H9 (cell line): ENCODE data around the gene TRABD2B. TPM values are rescaled to one million over a fixed set of nuclear protein-coding genes. Genes with fewer than 3 reads are reported as not detected.

Experiments used
- DNase-seq: peaks from one replicate; pipeline ENCODE4 v3.0.0-alpha.2; 2017
- H2AFZ ChIP-seq: one replicate; pipeline ENCODE4 v1.6.1; 2013; ENCODE audit warnings: mild to moderate bottlenecking, low read length, control low read depth, moderate library complexity
- H2AK5ac ChIP-seq: 2 replicates; pipeline ENCODE4 v1.6.1; 2013; ENCODE audit warnings: low read length, control low read depth, mixed read lengths; ENCODE audit not compliant: insufficient read length
- H2BK120ac ChIP-seq: one replicate; pipeline ENCODE4 v1.6.1; 2013; ENCODE audit warnings: low read depth, mild to moderate bottlenecking, low read length, control low read depth, inconsistent platforms; ENCODE audit not compliant: poor library complexity, severe bottlenecking
- H2BK12ac ChIP-seq: 2 replicates; pipeline ENCODE4 v1.6.1; 2013; ENCODE audit warnings: low read length, control low read depth, mixed read lengths, low read depth; ENCODE audit not compliant: insufficient read length
- H2BK15ac ChIP-seq: 2 replicates; pipeline ENCODE4 v1.6.1; 2013; ENCODE audit warnings: low read depth, low read length, control low read depth
- H2BK20ac ChIP-seq: one replicate; pipeline ENCODE4 v1.6.1; 2013; ENCODE audit warnings: low read depth, mild to moderate bottlenecking, low read length, control low read depth, inconsistent platforms; ENCODE audit not compliant: poor library complexity, severe bottlenecking
- H2BK5ac ChIP-seq: 2 replicates; pipeline ENCODE4 v1.6.1; 2013; ENCODE audit warnings: low read length, control low read depth, mixed read lengths; ENCODE audit not compliant: insufficient read length
- H3K14ac ChIP-seq: 2 replicates; pipeline ENCODE4 v1.6.1; 2013; ENCODE audit warnings: low read length, control low read depth; ENCODE audit not compliant: insufficient read depth
- H3K18ac ChIP-seq: 2 replicates; pipeline ENCODE4 v1.6.1; 2013; ENCODE audit warnings: low read depth, mild to moderate bottlenecking, mixed read lengths, low read length, control low read depth; ENCODE audit not compliant: insufficient read length
- H3K23ac ChIP-seq: 2 replicates; pipeline ENCODE4 v1.6.1; 2013; ENCODE audit warnings: low read length, control low read depth, mixed read lengths, low read depth; ENCODE audit not compliant: insufficient read length
- H3K23me2 ChIP-seq: 2 replicates; pipeline ENCODE4 v1.6.1; 2013; ENCODE audit warnings: low read depth, mild to moderate bottlenecking, mixed read lengths, low read length, control low read depth; ENCODE audit not compliant: insufficient read length, poor library complexity, severe bottlenecking
- H3K27ac ChIP-seq: 2 replicates; pipeline ENCODE4 v1.5.1; 2013; ENCODE audit warnings: low read length, control low read depth, mixed read lengths, low read depth; ENCODE audit not compliant: insufficient read length
- H3K27me3 ChIP-seq: 2 replicates; pipeline ENCODE4 v1.6.1; 2013; ENCODE audit warnings: low read length, control low read depth, inconsistent platforms; ENCODE audit not compliant: insufficient read depth
- H3K4ac ChIP-seq: 2 replicates; pipeline ENCODE4 v1.6.1; 2013; ENCODE audit warnings: low read depth, mild to moderate bottlenecking, control low read depth, inconsistent platforms, low read length, moderate library complexity
- H3K4me1 ChIP-seq: 2 replicates; pipeline ENCODE4 v1.6.1; 2013; ENCODE audit warnings: low read length, control low read depth, inconsistent platforms; ENCODE audit not compliant: insufficient read depth
- H3K4me2 ChIP-seq: 2 replicates; pipeline ENCODE4 v1.6.1; 2013; ENCODE audit warnings: low read length, control low read depth, mixed read lengths; ENCODE audit not compliant: insufficient read length, insufficient read depth
- H3K56ac ChIP-seq: 2 replicates; pipeline ENCODE4 v1.6.1; 2013; ENCODE audit warnings: low read depth, mild to moderate bottlenecking, mixed read lengths, low read length, control low read depth; ENCODE audit not compliant: insufficient read length
- H3K79me1 ChIP-seq: 2 replicates; pipeline ENCODE4 v1.6.1; 2013; ENCODE audit warnings: low read depth, mild to moderate bottlenecking, moderate library complexity, low read length, control low read depth, inconsistent platforms; ENCODE audit not compliant: insufficient read depth, poor library complexity, severe bottlenecking
- H3K79me2 ChIP-seq: 2 replicates; pipeline ENCODE4 v1.6.1; 2013; ENCODE audit warnings: low read length, control low read depth, inconsistent platforms; ENCODE audit not compliant: insufficient read depth
- H3K9ac ChIP-seq: 2 replicates; pipeline ENCODE4 v1.6.1; 2013; ENCODE audit warnings: low read length, control low read depth, mixed read lengths; ENCODE audit not compliant: insufficient read length; ENCODE audit errors: extremely low read depth
- H3K9me3 ChIP-seq: one replicate; pipeline ENCODE4 v1.6.1; 2013; ENCODE audit warnings: low read depth, low read length, inconsistent platforms; ENCODE audit not compliant: control insufficient read depth
- H3T11ph ChIP-seq: one replicate; pipeline ENCODE4 v1.6.1; 2013; ENCODE audit warnings: mild to moderate bottlenecking, low read length, control low read depth, inconsistent platforms
- H4K20me1 ChIP-seq: one replicate; pipeline ENCODE4 v1.6.1; 2013; ENCODE audit not compliant: control insufficient read depth, insufficient read length, insufficient read depth
- H4K5ac ChIP-seq: 2 replicates; pipeline ENCODE4 v1.6.1; 2013; ENCODE audit warnings: low read depth, mild to moderate bottlenecking, mixed read lengths, low read length, control low read depth; ENCODE audit not compliant: insufficient read length
- H4K8ac ChIP-seq: replicated peaks from 2 replicates; pipeline ENCODE4 v1.6.1; 2013; ENCODE audit warnings: low read length, control low read depth, mixed read lengths, low read depth; ENCODE audit not compliant: insufficient read length
- H4K91ac ChIP-seq: 2 replicates; pipeline ENCODE4 v1.6.1; 2013; ENCODE audit warnings: low read depth, mild to moderate bottlenecking, moderate library complexity, mixed read lengths, low read length, control low read depth; ENCODE audit not compliant: insufficient read length
- H3K27ac Mint-ChIP-seq, 3 experiments: 2 replicates in 2 of 3; 3 replicates in 1 of 3; pipeline ENCODE4 v1.8.0; 2020 to 2021; ENCODE audit warnings: mixed read lengths in 3 of 3, mild to moderate bottlenecking in 1 of 3, moderate library complexity in 1 of 3
- H3K27me3 Mint-ChIP-seq: 2 replicates; pipeline ENCODE4 v1.8.0; 2021; ENCODE audit warnings: low read depth, mild to moderate bottlenecking, moderate library complexity, mixed read lengths
- H3K36me3 Mint-ChIP-seq, 3 experiments: 2 replicates in 2 of 3; 3 replicates in 1 of 3; pipeline ENCODE4 v1.8.0; 2020 to 2021; ENCODE audit warnings: low read depth in 3 of 3, mixed read lengths in 3 of 3; ENCODE audit not compliant: insufficient read depth in 1 of 3
- H3K4me1 Mint-ChIP-seq, 2 experiments: 2 replicates each; pipeline ENCODE4 v1.8.0; 2020; ENCODE audit warnings: mixed read lengths in 2 of 2
- H3K4me3 Mint-ChIP-seq, 2 experiments: 2 replicates in 1 of 2; 3 replicates in 1 of 2; pipeline ENCODE4 v1.8.0; 2020 to 2021; ENCODE audit warnings: mild to moderate bottlenecking in 2 of 2, mixed read lengths in 2 of 2, moderate library complexity in 1 of 2
- H3K9me3 Mint-ChIP-seq, 2 experiments: 2 replicates in 1 of 2; 3 replicates in 1 of 2; pipeline ENCODE4 v1.8.0; 2020; ENCODE audit warnings: mild to moderate bottlenecking in 2 of 2, mixed read lengths in 2 of 2, moderate library complexity in 1 of 2
- CTCF ChIP-seq: fragments of 200-600 bp; sonication (generic); conservative IDR thresholded peaks from 3 replicates; pipeline ENCODE4 v1.8.0; 2021; ENCODE audit warnings: antibody characterized with exemption, mild to moderate bottlenecking
- WGBS: extraction: QIAGEN DNeasy Blood & Tissue Kit; methylation state at CpG from one replicate; pipeline ENCODE4 v1.1.7; 2013; ENCODE audit warnings: missing lambda C conversion rate, low lambda C conversion rate, mixed read lengths; ENCODE audit not compliant: insufficient read length; ENCODE audit errors: extremely low coverage; 5-methylcytosine and 5-hydroxymethylcytosine counted together
- total RNA-seq: library from RNA; stranded (reverse); gene quantifications from 2 replicates; pipeline ENCODE4 v1.2.1, GENCODE V29; 2021

The TRABD2B gene
- total RNA-seq, 1 experiment from 2014 or later: 2.3 TPM

- no peak overlapping the region for H2AFZ ChIP-seq
- H3K4ac ChIP-seq: no peak overlapping the region
- H3T11ph ChIP-seq: no peak overlapping the region
- H3K14ac ChIP-seq: no peak overlapping the region
- Mint-ChIP-seq H3K9me3 (no peaks in the 10 kb centered on the region), H3K27me3 (peaks cover 27% of the 10 kb centered on the region), H3K27ac (no peak overlapping the region), H3K36me3 (no peaks in the 10 kb centered on the region; a peak in 1 of 7 replicates), H3K4me1 (peaks cover 59 to 78% of the 10 kb centered on the region in 2 experiments), H3K4me3 (no peak overlapping the region)
- no peak overlapping the region for H3K4me2 ChIP-seq
- DNase-seq: no peak
- no peak overlapping the region for H2BK12ac ChIP-seq
- H4K20me1 ChIP-seq: no peaks in the 10 kb centered on the region
- H3K56ac ChIP-seq: no peak overlapping the region
- WGBS: no CpG with 5 or more reads among the region's 6 CpGs
- H3K27me3 ChIP-seq: no peaks in the 10 kb centered on the region
- H3K9ac ChIP-seq: no peak overlapping the region
- H3K23ac ChIP-seq: no peak overlapping the region
- H3K79me2 ChIP-seq: no peaks in the 10 kb centered on the region
- no peak overlapping the region for H4K8ac ChIP-seq
- no peak overlapping the region for H3K27ac ChIP-seq
- H2BK20ac ChIP-seq: no peak overlapping the region
- no peaks in the 10 kb centered on the region; the same call in 1 of the 2 replicates for H3K4me1 ChIP-seq
- H3K23me2 ChIP-seq: no peaks in the 10 kb centered on the region
- TF ChIP-seq CTCF: no peak
- no peaks in the 10 kb centered on the region for H3K79me1 ChIP-seq
- no peak overlapping the region for H2BK5ac ChIP-seq
- H4K5ac ChIP-seq: no peak overlapping the region
- no peak overlapping the region for H2BK120ac ChIP-seq
- H2BK15ac ChIP-seq: no peak overlapping the region
- no peaks in the 10 kb centered on the region for H3K9me3 ChIP-seq
- H3K18ac ChIP-seq: no peak overlapping the region
- no peak overlapping the region for H4K91ac ChIP-seq
- H2AK5ac ChIP-seq: no peak overlapping the region
These were observed 43.0 kb upstream of the TRABD2B start for GRCh38 chr1:48040154-48040553.
